Activated naive CD4-positive, alpha-beta T cell treated with anti-CD3 and anti-CD28 coated beads, Interleukin-2, amount 50 U/mL, for 72 hours (primary cell): ENCODE data around the gene FAM53A. TPM values are rescaled to one million over a fixed set of nuclear protein-coding genes. Genes with fewer than 3 reads are reported as not detected.

ENCODE experiments used
- ATAC-seq, 2 donors: fragments of 150-1000 bp; cut with Tn5 transposase; 2 replicates each; pipeline ENCODE4 v1.10.0; 2021; ENCODE audit warnings: mild to moderate bottlenecking in 2 of 2, moderate library complexity in 2 of 2
- DNase-seq, 2 donors: peaks; one replicate each; pipeline ENCODE4 v3.0.0; 2021 to 2022; ENCODE audit warnings: low spot score in 2 of 2
- H3K27ac Mint-ChIP-seq, 2 donors: one replicate each; pipeline ENCODE4 v1.8.0; 2022; ENCODE audit warnings: mild to moderate bottlenecking in 2 of 2, mixed read lengths in 2 of 2
- H3K36me3 Mint-ChIP-seq, 2 donors: one replicate each; pipeline ENCODE4 v1.8.0; 2022; ENCODE audit warnings: mixed read lengths in 2 of 2
- H3K9me3 Mint-ChIP-seq, 2 donors: one replicate each; pipeline ENCODE4 v1.8.0; 2022; ENCODE audit warnings: mixed read lengths in 2 of 2
- total RNA-seq, 2 donors: library from RNA; stranded (reverse); gene quantifications; one replicate each; pipeline ENCODE4 v1.2.3, GENCODE V29; 2022

The FAM53A gene, protein sequence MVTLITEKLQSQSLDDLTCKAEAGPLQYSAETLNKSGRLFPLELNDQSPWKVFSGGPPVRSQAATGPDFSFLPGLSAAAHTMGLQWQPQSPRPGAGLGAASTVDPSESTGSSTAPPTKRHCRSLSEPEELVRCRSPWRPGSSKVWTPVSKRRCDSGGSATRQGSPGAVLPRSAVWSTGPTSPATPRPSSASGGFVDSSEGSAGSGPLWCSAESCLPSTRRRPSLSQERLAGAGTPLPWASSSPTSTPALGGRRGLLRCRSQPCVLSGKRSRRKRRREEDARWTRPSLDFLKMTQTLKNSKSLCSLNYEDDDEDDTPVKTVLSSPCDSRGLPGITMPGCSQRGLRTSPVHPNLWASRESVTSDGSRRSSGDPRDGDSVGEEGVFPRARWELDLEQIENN
- total RNA-seq, result 1 to 10 TPM; 3.0 to 5.4 TPM

DNA sequence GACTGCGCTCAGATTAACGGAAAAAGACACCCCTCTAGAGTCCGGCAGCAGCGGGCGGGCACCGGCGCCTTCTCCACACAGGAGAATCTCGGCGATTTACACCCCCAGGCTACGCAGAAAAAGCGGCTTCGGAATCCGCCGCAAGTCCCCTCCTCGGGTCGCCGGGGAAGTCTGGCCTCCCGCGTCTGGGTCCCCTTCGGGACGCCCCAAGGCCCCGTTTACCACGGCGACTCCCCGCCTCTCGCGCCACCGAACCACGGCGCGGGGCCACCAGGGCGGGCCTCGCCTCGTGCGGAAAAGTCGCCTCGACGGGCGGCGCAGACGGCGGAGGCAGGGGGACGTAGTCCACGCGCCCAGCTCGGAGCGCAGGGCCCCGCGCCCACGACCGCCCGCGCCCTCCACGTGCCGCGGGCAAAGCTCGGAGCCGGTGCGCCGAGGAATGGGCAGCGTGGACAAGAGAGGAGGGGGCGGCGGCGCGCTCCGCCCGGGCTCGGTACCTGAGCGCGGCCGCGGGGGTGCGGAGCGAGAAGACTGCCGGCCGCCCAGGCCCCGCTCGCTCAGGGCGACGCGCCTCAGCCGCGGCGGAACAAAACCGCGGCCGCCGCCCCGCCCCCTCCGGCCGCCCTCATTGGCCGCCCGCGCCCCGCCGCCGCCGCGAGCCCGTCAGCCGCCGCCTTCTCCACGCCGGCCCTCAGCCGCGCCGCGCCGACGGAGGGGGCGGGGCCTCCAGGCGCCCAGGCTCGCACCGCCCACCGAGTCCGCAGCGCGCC is at the start of gene FAM53A:
TSS of gene FAM53A (minus strand) at position 578 of the 770 bp plus-strand sequence. CDS start 15,572 bp downstream, outside the sequence.
- DNase-seq, result peak; percentile 96 to 99
- ATAC-seq, result peak; percentile 92 to 94
- peaks cover 5 to 7% of the 10 kb centered on the region in 2 donors for H3K36me3 Mint-ChIP-seq
- H3K9me3 Mint-ChIP-seq, result no peaks in the 10 kb centered on the region
- H3K27ac Mint-ChIP-seq, result peak within 1 kb of the TSS; percentile 75 to 95

DNA sequence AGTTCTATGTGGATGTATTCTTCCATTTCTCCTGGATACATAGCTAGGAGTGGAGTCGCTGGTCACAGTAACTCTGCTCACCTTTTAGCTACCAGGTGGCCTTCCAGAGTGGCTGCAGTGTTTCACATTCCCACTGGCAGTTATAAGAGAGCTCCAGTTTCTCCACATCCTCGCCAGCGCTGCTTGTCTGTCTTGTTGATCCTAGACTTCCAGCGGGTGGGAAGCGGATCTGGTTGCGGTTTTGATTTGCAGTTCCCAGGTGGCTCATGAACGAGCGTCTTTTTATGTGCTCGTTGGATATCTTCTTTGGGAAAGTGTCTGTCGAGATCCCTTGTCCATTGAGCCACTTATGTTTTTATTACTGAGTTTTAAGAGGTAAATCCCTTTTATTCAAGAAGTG is 48.8 kb upstream of the FAM53A start:
- Mint-ChIP-seq H3K9me3 (no peaks in the 10 kb centered on the region), H3K27ac (no peak overlapping the region), H3K36me3 (peaks cover 48 to 71% of the 10 kb centered on the region in 2 donors)
- DNase-seq, result no peak
- no peak for ATAC-seq

DNA sequence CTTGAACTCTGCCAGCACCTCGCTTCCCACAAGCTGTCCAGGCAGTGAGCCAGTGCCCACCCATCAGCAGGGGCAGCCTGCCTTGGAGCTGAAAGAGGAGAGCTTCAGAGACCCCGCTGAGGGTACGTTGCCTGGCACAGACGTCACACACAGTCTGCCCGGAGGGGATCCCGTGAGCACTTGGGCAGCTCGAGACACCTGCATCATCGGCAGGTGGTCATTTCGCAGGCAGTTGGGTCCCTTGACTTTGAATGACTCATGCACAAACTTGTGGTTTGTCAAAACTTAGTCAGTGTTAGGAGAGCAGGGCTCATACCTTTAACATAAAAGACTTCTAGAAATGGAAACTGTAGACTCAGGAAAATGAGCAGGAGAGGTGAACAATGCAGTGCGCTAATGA is 47.1 kb upstream of the FAM53A start:
- ATAC-seq (peak; percentile 87 to 91), DNase-seq (no peak)
- H3K9me3 Mint-ChIP-seq, result no peaks in the 10 kb centered on the region
- H3K27ac Mint-ChIP-seq, result peak overlapping the region in 1 of 2 donors; percentile 41
- peaks cover 56 to 68% of the 10 kb centered on the region in 2 donors for H3K36me3 Mint-ChIP-seq

DNA sequence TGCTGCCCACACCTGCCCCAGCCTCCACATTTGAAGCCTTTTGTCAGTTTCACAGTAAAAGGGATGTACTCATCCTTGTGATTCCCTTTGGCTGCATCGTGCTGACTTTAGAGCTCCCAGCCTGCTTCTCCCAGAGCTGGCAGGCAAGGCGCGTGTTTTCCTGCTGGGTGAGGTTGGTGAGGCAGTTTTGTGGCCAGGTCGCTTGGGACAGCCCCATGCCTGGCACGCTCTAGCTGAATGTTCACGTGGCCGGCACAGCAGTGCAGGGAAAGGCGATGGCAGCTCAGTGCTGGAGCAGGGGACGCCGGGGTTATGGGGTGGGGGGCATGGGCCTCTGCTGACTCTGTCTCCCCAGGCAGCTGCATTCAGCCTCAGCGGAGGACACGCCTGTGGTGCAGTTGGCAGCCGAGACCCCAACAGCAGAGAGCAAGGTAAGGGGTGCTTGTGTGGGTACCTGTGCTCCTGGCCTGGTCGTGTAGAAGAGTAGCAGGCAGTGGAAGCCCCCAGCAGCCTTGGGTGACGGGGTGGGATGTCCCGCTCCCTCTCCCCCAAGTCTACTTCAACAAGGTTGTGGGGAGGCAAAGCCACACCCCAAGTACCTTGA is 46.5 kb upstream of the FAM53A start:
- peak in 1 of 2 donors; percentile 14 for ATAC-seq
- Mint-ChIP-seq H3K9me3 (no peaks in the 10 kb centered on the region), H3K27ac (peak overlapping the region in 1 of 2 donors; percentile 39), H3K36me3 (peaks cover 58 to 65% of the 10 kb centered on the region in 2 donors)
- DNase-seq, result no peak

DNA sequence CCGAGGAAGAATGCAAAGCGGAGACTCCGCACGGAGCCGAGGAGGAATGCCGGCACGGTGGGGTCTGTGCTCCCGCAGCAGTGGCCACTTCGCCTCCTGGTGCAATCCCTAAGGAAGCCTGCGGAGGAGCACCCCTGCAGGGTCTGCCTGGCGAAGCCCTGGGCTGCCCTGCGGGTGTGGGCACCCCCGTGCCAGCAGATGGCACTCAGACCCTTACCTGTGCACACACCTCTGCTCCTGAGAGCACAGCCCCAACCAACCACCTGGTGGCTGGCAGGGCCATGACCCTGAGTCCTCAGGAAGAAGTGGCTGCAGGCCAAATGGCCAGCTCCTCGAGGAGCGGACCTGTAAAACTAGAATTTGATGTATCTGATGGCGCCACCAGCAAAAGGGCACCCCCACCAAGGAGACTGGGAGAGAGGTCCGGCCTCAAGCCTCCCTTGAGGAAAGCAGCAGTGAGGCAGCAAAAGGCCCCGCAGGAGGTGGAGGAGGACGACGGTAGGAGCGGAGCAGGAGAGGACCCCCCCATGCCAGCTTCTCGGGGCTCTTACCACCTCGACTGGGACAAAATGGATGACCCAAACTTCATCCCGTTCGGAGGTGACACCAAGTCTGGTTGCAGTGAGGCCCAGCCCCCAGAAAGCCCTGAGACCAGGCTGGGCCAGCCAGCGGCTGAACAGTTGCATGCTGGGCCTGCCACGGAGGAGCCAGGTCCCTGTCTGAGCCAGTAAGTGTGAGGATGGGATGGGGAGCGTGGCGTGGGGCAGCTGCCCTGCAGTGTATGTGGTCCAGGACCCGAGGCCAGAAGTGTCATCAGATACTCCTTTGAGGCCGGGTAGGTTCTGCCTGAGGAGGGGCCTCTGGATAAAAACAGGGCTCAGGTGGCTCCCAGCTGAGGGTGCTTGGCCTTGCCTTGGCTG is 44.2 kb upstream of the FAM53A start:
- no peak for ATAC-seq
- no peak for DNase-seq
- peaks cover 68 to 71% of the 10 kb centered on the region in 2 donors for H3K36me3 Mint-ChIP-seq
- no peaks in the 10 kb centered on the region for H3K9me3 Mint-ChIP-seq
- peak overlapping the region; percentile 72 to 81 for H3K27ac Mint-ChIP-seq

DNA sequence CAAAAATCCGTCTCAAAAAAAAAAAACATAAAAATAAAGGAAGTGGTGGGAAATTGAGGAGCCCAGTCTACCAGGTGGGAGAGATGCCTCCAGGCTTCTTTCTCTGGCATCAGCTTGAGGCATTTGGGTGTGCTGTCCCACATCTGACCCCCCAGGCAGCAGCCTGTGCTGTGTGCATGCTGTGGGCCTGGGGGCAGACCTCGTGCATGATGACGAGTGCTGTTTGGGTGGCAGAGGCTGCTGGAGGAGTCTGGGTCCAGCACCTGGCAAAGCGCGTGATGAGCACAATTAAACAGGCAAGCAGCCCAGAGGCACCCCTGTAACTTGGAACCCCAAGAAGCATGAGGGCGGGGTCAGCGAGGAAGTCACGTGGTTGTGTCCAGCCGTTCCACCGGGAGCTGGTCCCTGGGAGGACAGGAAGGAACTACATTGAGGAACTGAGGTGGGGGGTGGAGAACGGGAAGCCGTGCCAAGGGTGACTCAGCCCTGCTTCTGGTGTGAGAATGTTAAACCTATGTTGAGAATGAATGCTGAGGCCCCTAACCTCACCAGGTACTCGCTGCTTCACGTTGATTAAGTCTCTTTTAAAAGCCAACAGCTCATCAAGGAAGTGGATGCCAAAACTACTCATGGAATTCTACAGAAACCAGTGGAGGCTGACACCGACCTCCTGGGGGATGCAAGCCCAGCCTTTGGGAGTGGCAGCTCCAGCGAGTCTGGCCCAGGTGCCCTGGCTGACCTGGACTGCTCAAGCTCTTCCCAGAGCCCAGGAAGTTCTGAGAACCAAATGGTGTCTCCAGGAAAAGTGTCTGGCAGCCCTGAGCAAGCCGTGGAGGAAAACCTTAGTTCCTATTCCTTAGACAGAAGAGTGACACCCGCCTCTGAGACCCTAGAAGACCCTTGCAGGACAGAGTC is 43.3 kb upstream of the FAM53A start:
- no peak for ATAC-seq
- peak overlapping the region; percentile 44 to 81 for H3K27ac Mint-ChIP-seq
- H3K9me3 Mint-ChIP-seq, result no peaks in the 10 kb centered on the region
- no peak for DNase-seq
- peaks cover 70 to 72% of the 10 kb centered on the region in 2 donors for H3K36me3 Mint-ChIP-seq

DNA sequence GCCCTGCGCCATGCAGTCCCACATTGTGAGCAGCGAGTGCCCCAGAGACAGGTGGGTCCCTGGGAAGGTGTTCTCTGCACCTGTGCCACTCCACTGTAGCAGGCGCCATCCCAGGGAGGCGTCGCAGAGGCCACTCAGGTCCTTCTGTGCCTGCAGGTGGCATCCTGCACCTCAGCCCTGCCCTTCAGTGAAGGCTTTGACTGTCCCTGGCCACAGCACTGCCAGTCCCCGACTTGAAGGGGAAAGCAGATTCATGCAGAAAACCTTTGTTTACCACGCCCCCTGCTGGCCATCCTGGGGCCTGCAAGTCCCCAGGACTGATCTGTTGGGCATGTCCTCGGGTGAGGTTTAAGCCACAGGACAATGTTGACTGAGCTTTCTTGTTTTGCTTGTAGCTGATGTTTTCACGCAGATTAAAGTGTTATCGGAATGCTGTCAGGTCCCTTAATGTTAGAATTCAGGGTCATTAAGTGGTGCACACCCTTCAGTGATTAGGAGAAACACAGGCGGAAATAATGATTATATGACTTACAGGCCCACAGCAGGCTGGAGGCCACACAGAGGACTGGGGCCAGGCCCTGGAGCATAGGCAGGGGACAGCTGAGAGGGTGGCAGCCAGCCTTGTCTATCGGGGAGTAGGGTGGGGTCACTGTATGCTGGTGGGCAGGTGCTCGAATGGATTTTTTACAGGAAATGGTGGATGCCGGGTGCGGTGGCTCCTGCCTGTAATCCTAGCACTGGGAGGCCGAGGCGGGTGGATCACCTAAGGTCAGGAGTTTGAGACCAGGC is 42.2 kb upstream of the FAM53A start:
- Mint-ChIP-seq H3K9me3 (no peaks in the 10 kb centered on the region), H3K36me3 (peaks cover 71 to 73% of the 10 kb centered on the region in 2 donors), H3K27ac (peak overlapping the region; percentile 81 to 94)
- ATAC-seq (peak in 1 of 2 donors; percentile 21), DNase-seq (peak; percentile 82 to 94)

DNA sequence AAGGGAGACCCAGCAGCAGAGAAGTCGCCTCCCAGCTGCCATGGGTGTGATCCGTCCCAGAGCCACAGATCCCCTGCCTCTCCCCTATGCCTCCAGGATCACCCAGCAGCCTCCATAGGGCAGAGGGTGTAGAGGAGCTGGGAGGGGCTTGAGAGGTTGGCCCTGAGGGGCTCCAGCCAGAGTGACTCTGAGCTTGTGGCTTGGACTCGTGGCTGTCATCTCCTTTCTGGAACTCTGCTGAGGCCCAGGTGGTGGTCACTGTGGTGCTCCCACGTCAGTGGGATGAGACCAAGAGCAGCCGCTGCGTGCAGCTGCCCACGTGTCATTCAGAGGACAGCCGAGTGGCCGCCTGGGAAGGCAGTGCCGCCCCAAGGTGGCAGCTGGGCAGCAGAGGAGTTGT is 41.4 kb upstream of the FAM53A start:
- Mint-ChIP-seq H3K36me3 (peaks cover 64 to 69% of the 10 kb centered on the region in 2 donors), H3K27ac (no peak overlapping the region), H3K9me3 (no peaks in the 10 kb centered on the region)
- no peak for ATAC-seq
- no peak for DNase-seq

DNA sequence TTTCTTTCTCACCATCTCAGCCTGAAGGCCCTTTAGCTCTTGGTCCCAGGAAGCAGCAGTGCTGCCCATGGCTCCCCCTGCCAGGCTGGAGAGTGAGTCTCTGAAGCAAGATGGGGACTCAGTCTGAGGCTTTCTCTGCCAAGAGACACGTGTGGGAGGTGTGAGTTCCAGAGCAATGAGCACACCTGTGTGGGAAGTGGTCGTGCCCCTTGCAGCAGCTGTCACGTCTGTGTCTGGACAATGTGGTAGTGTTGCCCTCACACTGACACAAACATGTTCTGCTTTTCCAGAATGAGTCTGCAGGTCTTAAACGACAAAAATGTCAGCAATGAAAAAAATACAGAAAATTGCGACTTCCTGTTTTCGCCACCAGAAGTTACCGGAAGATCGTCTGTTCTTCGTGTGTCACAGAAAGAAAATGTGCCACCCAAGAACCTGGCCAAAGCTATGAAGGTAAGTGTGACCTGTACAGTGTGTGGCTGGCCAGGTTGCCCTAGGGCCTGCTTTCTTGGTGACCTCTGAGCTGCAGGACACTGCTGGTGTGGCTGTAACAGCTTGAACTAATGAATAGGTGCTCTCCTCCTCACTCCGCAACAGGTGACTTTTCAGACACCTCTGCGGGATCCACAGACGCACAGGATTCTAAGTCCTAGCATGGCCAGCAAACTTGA is 39.2 kb upstream of the FAM53A start:
- no peaks in the 10 kb centered on the region for H3K9me3 Mint-ChIP-seq
- ATAC-seq (peak; percentile 33 to 59), DNase-seq (peak; percentile 60 to 61)
- peak overlapping the region; percentile 94 to 99 for H3K27ac Mint-ChIP-seq
- peaks cover 54 to 64% of the 10 kb centered on the region in 2 donors for H3K36me3 Mint-ChIP-seq

DNA sequence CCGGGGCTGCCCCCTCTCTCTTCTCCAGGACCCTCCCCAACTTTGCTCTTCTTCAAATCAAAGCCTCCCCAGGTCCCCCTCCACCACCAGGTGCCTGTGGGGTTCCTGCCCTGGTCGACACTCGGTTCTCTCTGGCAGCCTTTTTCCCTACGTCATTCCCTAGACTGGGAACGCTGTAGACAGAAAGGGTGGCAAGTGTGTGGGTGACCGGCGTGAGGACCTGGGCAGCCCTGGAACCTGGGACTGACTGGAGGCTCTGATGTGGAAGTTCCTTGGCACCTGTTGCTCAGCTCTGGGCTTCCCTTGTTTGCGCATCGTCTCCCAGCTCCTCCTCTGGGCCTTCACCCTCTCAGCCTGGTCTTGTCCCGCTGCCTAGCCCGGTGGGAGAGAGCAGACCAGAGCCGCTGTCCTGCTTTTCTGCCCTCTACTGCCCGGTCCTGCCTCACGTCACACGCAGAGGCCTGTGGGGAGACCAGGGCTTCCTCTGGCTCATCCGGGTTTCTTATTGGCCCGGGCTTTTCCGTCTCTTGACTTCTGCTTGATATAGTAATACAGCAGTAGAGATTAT is 38.5 kb upstream of the FAM53A start:
- peak; percentile 4 to 14 for ATAC-seq
- Mint-ChIP-seq H3K36me3 (peaks cover 47 to 58% of the 10 kb centered on the region in 2 donors), H3K27ac (peak overlapping the region; percentile 94 to 99), H3K9me3 (no peaks in the 10 kb centered on the region)
- no peak for DNase-seq

DNA sequence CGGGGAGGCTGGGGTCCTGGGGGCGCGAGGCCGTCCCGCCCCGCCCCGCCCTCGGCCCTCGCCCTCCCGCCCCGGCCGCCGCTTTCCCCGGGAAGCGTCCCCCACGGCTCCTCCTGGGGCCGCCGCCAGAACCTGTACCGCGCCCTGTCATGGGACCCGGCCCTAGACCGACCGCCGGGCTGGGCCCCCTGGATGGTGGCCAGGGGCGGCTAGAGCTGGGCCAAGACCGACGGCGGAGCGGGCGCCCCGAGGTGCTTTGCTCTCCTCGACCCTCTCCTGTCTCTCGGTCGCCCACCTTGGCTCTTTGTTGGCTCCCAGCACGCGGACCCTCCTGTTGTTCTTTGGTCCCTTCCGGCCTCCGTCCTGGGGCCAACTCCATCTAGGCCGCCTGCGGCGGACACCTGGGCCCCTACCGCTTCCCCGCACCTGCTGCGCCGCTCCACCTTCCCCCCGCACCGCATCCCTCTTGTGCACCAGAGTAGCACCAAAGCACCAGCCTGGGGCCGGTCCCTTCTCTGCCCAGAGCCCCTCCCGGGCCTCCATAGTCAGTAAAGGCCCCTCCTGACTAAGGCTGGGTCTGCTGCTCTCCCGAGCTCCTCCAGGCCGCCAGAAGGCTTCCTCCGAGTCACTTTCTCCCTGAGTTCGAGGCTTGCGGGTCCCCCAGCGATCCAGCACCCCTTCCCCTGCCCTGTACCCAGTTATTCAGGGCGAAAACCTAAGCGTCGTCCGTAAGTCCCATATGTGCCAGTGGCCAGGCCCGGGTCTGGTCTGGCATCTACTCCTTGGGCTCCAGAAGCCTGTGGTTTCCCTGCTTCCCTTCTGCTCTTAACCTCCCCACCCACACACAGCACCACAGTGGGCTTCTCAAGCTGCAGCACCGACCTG is 37.8 kb upstream of the FAM53A start:
- ATAC-seq, result peak in 1 of 2 donors; percentile 8
- no peaks in the 10 kb centered on the region for H3K9me3 Mint-ChIP-seq
- no peak for DNase-seq
- H3K27ac Mint-ChIP-seq, result peak overlapping the region; percentile 94 to 99
- peaks cover 40 to 51% of the 10 kb centered on the region in 2 donors for H3K36me3 Mint-ChIP-seq

DNA sequence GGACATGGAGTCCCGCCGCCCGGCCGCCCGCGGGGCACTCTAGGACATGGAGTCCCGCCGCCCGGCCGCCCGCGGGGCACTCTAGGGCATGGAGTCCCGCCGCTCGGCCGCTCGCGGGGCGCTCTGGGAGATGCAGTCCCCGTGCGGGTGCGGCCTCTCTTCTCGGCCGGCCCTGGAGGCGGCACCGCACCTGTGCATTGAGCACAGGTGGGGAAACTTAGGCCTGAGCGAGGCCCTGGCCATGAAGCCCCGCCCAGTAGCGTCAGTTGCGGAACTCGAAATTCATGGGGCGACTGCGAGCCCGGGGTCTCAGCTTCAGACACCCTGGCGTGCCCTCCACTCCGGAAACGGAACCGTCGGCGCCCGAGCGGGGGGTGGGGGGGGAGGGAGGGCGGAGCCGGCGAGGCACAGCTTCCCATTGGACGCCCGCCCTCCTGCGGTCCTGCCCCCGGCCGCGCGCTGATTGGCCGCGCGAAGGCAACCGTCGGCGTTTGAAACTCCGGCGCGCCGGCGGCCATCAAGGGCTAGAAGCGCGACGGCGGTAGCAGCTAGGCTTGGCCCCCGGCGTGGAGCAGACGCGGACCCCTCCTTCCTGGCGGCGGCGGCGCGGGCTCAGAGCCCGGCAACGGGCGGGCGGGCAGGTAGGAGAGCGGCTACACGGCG is 37.0 kb upstream of the FAM53A start, which contains the start of the genes TACC3 and TMEM129:
TSS of gene TACC3 (plus strand) at position 519 of the 663 bp plus-strand sequence. CDS start 1,901 bp downstream, outside the sequence.
TSS of gene TMEM129 (minus strand) at position 321 of the 663 bp plus-strand sequence. CDS start 486 bp downstream, outside the sequence.
- ATAC-seq, result peak; percentile 77 to 85
- peaks cover 32 to 46% of the 10 kb centered on the region in 2 donors for H3K36me3 Mint-ChIP-seq
- DNase-seq, result peak; percentile 91
- H3K9me3 Mint-ChIP-seq, result no peaks in the 10 kb centered on the region
- H3K27ac Mint-ChIP-seq, result peak within 1 kb of the TSS; percentile 94 to 99
